Panc1 (cell line): Measurements from ENCODE around the gene NFATC3. TPM values are rescaled to one million over a fixed set of nuclear protein-coding genes. Genes with fewer than 3 reads are reported as not detected.

Experiments used
- ATAC-seq: fragments of 200-7000 bp; cut with Tn5 transposase; 2 replicates; pipeline ENCODE4 v1.9.1; 2020; ENCODE audit warnings: mild to moderate bottlenecking, moderate library complexity
- BruUV-seq: library from RNA; stranded (reverse); fragments of 400-500 nt; replicated peaks from 2 replicates; lab custom pipeline; 2021; lab: Mats Ljungman, UMichigan
- CTCF ChIA-PET: fragments of 300-600 bp; sonication (Branson Sonifier 250); formaldehyde crosslinking; loops from one replicate; lab custom pipeline; 2022; ENCODE audit warnings: antibody characterized with exemption; lab: Charles Lee
- POLR2A ChIA-PET: fragments of 300-600 bp; sonication (Branson Sonifier 250); formaldehyde crosslinking; loops from one replicate; lab custom pipeline; 2022; ENCODE audit warnings: antibody characterized with exemption; lab: Charles Lee
- DNase-seq: peaks from one replicate; pipeline ENCODE4 v3.0.0-alpha.2; 2010; ENCODE audit warnings: low read depth, low spot score
- H3K27ac ChIP-seq: 2 replicates; pipeline ENCODE4 v1.5.1; 2011; ENCODE audit warnings: mild to moderate bottlenecking, low read length, inconsistent platforms
- H3K27me3 ChIP-seq: fragments of 200-500 bp; sonication (Bioruptor generic); 2 replicates; pipeline ENCODE4 v1.6.0; 2014; ENCODE audit warnings: low read length, inconsistent platforms; ENCODE audit not compliant: control insufficient read depth, insufficient read depth
- H3K36me3 ChIP-seq: fragments of 200-500 bp; sonication (Bioruptor generic); 2 replicates; pipeline ENCODE4 v1.5.1; 2014; ENCODE audit warnings: inconsistent platforms, mild to moderate bottlenecking, low read length, moderate library complexity; ENCODE audit not compliant: control insufficient read depth, insufficient read depth
- H3K4me1 ChIP-seq: 2 replicates; pipeline ENCODE4 v1.5.1; 2011; ENCODE audit warnings: inconsistent platforms, mild to moderate bottlenecking, low read length, moderate library complexity; ENCODE audit not compliant: control insufficient read depth, insufficient read depth
- H3K4me3 ChIP-seq, 2 experiments: 2 replicates each; pipeline ENCODE4 v1.5.1; 2011 to 2012; ENCODE audit warnings: low read depth in 2 of 2, low read length in 2 of 2, mild to moderate bottlenecking in 2 of 2, inconsistent platforms in 1 of 2, moderate library complexity in 1 of 2
- H3K9me3 ChIP-seq: fragments of 200-500 bp; sonication (Bioruptor generic); 2 replicates; pipeline ENCODE4 v1.5.1; 2014; ENCODE audit warnings: low read depth, mild to moderate bottlenecking, inconsistent platforms, low read length, moderate library complexity; ENCODE audit not compliant: control insufficient read depth, insufficient read depth
- POLR2AphosphoS5 ChIP-seq: IDR thresholded peaks from 2 replicates; pipeline ENCODE4 v1.6.1; 2012; ENCODE audit warnings: mild to moderate bottlenecking, low read depth, low read length, moderate library complexity
- SIN3A ChIP-seq: IDR thresholded peaks from 2 replicates; pipeline ENCODE4 v1.6.1; 2012; ENCODE audit warnings: low read depth, mild to moderate bottlenecking, low read length, moderate library complexity, borderline replicate concordance; ENCODE audit not compliant: insufficient read depth
- TCF7L2 ChIP-seq: IDR thresholded peaks from 2 replicates; pipeline ENCODE4 v1.6.1; 2011; ENCODE audit warnings: mild to moderate bottlenecking, low read depth, low read length, inconsistent platforms
- in situ Hi-C: cut with HindIII; loops from 2 replicates; pipeline ENCODE4 v1.10.0; 2016; ENCODE audit warnings: low sequenced_read_pairs, low pct_unique_long_range_greater_than_20kb
- intact Hi-C: fragments of 100-400 bp; cut with micrococcal nuclease; formaldehyde crosslinking; loops from one replicate; pipeline ENCODE4 v1.10.0; 2022; ENCODE audit not compliant: unreplicated experiment
- total RNA-seq: library from RNA; stranded (reverse); gene quantifications from one replicate; pipeline ENCODE4 v1.2.1, GENCODE V29; 2021; ENCODE audit not compliant: unreplicated experiment
- TF ChIP-seq, protein P1 (sequence below), 2 experiments: IDR thresholded peaks; 2 replicates each; pipeline ENCODE4 v1.6.1; 2011 to 2012; ENCODE audit warnings: low read depth in 2 of 2, control low read depth in 1 of 2, low read length in 1 of 2, mild to moderate bottlenecking in 1 of 2, moderate library complexity in 1 of 2; ENCODE audit not compliant: insufficient read depth in 1 of 2
- TF ChIP-seq, protein P2 (sequence below): fragments of 450-650 bp; IDR thresholded peaks from 2 replicates; pipeline ENCODE4 v1.5.1; 2017; ENCODE audit warnings: mild to moderate bottlenecking

Gene NFATC3
- total RNA-seq, 1 experiment from 2014 or later, result 24.8 TPM

DNA sequence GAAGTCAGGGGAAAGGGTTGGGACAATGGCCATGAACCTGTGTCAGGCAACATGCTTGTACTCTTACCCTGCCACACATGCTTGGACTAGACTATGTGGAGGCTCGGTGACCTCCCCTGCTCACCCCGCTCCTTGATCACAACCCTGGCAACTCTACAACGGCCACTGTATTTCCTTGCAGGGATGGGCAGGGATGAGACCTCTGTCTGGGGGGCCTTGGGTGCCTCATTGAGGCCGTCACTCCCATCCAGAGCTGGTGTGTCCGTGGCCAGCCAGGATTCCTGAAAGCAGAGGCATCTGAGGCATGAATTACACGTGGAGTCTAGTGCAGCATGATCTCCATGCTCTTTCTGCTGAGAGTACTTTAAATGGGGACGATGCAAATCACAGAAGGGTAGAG, 161.0 kb downstream of the NFATC3 start:
- CTCF ChIA-PET, result no interaction called here
- no peak for ATAC-seq
- POLR2A ChIA-PET, result no interaction called here
- Histone ChIP-seq H3K4me3 (peak overlapping the region; percentile 62 to 85), H3K4me1 (peaks cover 9% of the 10 kb centered on the region), H3K27ac (peak overlapping the region; percentile 29; the same call in 1 of the 2 replicates), H3K36me3 (no peaks in the 10 kb centered on the region), H3K9me3 (no peaks in the 10 kb centered on the region), H3K27me3 (no peaks in the 10 kb centered on the region)
- TF ChIP-seq, protein P1, sequence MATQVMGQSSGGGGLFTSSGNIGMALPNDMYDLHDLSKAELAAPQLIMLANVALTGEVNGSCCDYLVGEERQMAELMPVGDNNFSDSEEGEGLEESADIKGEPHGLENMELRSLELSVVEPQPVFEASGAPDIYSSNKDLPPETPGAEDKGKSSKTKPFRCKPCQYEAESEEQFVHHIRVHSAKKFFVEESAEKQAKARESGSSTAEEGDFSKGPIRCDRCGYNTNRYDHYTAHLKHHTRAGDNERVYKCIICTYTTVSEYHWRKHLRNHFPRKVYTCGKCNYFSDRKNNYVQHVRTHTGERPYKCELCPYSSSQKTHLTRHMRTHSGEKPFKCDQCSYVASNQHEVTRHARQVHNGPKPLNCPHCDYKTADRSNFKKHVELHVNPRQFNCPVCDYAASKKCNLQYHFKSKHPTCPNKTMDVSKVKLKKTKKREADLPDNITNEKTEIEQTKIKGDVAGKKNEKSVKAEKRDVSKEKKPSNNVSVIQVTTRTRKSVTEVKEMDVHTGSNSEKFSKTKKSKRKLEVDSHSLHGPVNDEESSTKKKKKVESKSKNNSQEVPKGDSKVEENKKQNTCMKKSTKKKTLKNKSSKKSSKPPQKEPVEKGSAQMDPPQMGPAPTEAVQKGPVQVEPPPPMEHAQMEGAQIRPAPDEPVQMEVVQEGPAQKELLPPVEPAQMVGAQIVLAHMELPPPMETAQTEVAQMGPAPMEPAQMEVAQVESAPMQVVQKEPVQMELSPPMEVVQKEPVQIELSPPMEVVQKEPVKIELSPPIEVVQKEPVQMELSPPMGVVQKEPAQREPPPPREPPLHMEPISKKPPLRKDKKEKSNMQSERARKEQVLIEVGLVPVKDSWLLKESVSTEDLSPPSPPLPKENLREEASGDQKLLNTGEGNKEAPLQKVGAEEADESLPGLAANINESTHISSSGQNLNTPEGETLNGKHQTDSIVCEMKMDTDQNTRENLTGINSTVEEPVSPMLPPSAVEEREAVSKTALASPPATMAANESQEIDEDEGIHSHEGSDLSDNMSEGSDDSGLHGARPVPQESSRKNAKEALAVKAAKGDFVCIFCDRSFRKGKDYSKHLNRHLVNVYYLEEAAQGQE (IDR thresholded peaks at IDR 0.05; ENCODE audit: insufficient read depth in 1 of 2, low read depth in 2 of 2, low read length in 1 of 2), result no peak
- no peak for TF ChIP-seq SIN3A
- no peak for TF ChIP-seq TCF7L2
- TF ChIP-seq, protein P2, sequence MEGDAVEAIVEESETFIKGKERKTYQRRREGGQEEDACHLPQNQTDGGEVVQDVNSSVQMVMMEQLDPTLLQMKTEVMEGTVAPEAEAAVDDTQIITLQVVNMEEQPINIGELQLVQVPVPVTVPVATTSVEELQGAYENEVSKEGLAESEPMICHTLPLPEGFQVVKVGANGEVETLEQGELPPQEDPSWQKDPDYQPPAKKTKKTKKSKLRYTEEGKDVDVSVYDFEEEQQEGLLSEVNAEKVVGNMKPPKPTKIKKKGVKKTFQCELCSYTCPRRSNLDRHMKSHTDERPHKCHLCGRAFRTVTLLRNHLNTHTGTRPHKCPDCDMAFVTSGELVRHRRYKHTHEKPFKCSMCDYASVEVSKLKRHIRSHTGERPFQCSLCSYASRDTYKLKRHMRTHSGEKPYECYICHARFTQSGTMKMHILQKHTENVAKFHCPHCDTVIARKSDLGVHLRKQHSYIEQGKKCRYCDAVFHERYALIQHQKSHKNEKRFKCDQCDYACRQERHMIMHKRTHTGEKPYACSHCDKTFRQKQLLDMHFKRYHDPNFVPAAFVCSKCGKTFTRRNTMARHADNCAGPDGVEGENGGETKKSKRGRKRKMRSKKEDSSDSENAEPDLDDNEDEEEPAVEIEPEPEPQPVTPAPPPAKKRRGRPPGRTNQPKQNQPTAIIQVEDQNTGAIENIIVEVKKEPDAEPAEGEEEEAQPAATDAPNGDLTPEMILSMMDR, result no peak
- no peak for TF ChIP-seq POLR2AphosphoS5
- no TSS peak for BruUV-seq
- in situ Hi-C loops (no loop called here), intact Hi-C loops (no loop called here)
- DNase-seq, result no peak

DNA sequence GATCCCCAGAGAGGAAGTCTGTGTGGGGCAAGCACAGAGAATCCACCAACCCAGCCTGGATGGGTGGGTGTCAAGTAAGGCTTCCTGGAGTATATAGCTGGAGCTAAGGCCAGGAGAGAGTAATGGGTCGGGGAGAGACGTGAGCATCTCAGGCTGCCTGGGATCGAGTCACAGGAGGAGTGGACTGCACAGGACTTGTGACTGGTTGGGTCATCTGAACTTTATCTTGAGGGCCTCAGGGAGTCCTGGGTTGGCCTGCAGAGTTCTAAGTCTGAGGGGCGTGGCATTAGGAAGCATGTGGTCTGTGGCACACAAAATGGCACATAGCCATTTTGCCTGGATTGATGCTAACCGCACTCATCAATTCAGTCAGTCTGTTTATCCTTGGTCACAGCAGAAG, 161.5 kb downstream of the NFATC3 start:
- intact Hi-C loops (no loop called here), in situ Hi-C loops (no loop called here)
- Histone ChIP-seq H3K4me1 (peaks cover 9% of the 10 kb centered on the region), H3K4me3 (no peak overlapping the region), H3K9me3 (no peaks in the 10 kb centered on the region), H3K27ac (no peak overlapping the region), H3K27me3 (no peaks in the 10 kb centered on the region), H3K36me3 (no peaks in the 10 kb centered on the region)
- CTCF ChIA-PET, result no interaction called here
- TF ChIP-seq SIN3A, result no peak
- TF ChIP-seq, protein P1 (IDR thresholded peaks at IDR 0.05; ENCODE audit: insufficient read depth in 1 of 2, low read depth in 2 of 2, low read length in 1 of 2), result no peak
- no peak for TF ChIP-seq TCF7L2
- TF ChIP-seq, protein P2, result no peak
- no peak for TF ChIP-seq POLR2AphosphoS5
- ATAC-seq (no peak), DNase-seq (no peak)
- POLR2A ChIA-PET, result no interaction called here
- no TSS peak for BruUV-seq
